Peyer's patch (tissue), 4 donors: Measurements from ENCODE around the gene HYKK. TPM values are rescaled to one million over a fixed set of nuclear protein-coding genes. Genes with fewer than 3 reads are reported as not detected.

Source experiments
- DNase-seq, 3 donors: peaks; one replicate each; pipeline ENCODE4 v3.0.0-alpha.2; 2017 to 2019
- H3K27ac ChIP-seq, 4 donors: fragments of 200-600 bp; sonication (generic); one replicate each; pipeline ENCODE4 v1.5.1; 2016 to 2019
- H3K27me3 ChIP-seq, 2 donors: fragments of 200-600 bp; sonication (generic); one replicate each; pipeline ENCODE4 v1.5.1; 2019
- H3K36me3 ChIP-seq, 3 donors: fragments of 200-600 bp; sonication (generic); one replicate each; pipeline ENCODE4 v1.5.1; 2016 to 2019
- H3K4me1 ChIP-seq, 4 donors: fragments of 200-600 bp; sonication (generic); one replicate each; pipeline ENCODE4 v1.5.1; 2016 to 2019
- H3K4me3 ChIP-seq, 4 donors: fragments of 200-600 bp; sonication (generic); 1 replicate in 3 of 4; 2 replicates in 1 of 4; pipeline ENCODE4 v1.5.1; 2016 to 2019; ENCODE audit warnings: mild to moderate bottlenecking in 1 of 4
- H3K9me3 ChIP-seq, 4 donors: fragments of 200-600 bp; sonication (generic); one replicate each; pipeline ENCODE4 v1.5.1; 2016 to 2019; ENCODE audit warnings: mild to moderate bottlenecking in 1 of 4
- POLR2A ChIP-seq, 2 donors: fragments of 450-650 bp; IDR thresholded peaks; one replicate each; pipeline ENCODE4 v1.5.1; 2017; ENCODE audit warnings: antibody characterized with exemption in 2 of 2, mild to moderate bottlenecking in 2 of 2, moderate library complexity in 2 of 2
- total RNA-seq, 4 donors: library from RNA; depleted of rRNA; stranded (reverse); fragments of >200 nt; gene quantifications; one replicate each; pipeline ENCODE4 v1.1.0, GENCODE V29; 2016
- TF ChIP-seq, protein P1 (sequence below), 6 experiments: fragments of 450-650 bp in 4 of 6; fragments of 200-600 bp in 2 of 6; sonication (generic) in 1 of 6; IDR thresholded peaks; one replicate each; pipeline ENCODE4 v1.5.1; 2017 to 2019; ENCODE audit warnings: antibody characterized with exemption in 6 of 6, mild to moderate bottlenecking in 3 of 6, moderate library complexity in 1 of 6

Gene HYKK
- total RNA-seq, 4 donors from 2014 or later = 12.4 to 32.9 (median 26.8) TPM

DNA sequence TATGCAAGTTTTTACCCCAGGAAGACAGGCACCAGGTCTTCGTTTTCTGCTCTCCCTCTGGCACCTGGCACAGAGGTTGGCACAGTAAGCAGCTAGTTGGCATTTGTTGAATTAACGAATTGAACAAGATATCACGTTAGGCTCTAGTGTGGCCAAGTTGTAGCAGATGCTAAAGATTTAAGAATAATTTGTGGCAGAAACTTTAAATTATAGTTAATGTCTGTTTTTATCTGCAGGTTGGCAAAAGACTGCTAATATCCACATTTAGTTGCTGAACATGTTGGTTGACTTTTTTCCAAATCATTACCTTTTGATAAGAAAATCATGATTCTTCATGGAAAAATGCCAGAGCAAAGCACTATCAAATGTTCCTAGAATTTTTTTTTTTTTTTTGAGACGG is 66.0 kb downstream of the HYKK start:
- DNase-seq = no peak
- Histone ChIP-seq H3K4me3 (no peak overlapping the region), H3K36me3 (no peaks in the 10 kb centered on the region), H3K9me3 (no peaks in the 10 kb centered on the region), H3K4me1 (no peaks in the 10 kb centered on the region), H3K27ac (no peak overlapping the region), H3K27me3 (no peaks in the 10 kb centered on the region)
- TF ChIP-seq, protein P1, sequence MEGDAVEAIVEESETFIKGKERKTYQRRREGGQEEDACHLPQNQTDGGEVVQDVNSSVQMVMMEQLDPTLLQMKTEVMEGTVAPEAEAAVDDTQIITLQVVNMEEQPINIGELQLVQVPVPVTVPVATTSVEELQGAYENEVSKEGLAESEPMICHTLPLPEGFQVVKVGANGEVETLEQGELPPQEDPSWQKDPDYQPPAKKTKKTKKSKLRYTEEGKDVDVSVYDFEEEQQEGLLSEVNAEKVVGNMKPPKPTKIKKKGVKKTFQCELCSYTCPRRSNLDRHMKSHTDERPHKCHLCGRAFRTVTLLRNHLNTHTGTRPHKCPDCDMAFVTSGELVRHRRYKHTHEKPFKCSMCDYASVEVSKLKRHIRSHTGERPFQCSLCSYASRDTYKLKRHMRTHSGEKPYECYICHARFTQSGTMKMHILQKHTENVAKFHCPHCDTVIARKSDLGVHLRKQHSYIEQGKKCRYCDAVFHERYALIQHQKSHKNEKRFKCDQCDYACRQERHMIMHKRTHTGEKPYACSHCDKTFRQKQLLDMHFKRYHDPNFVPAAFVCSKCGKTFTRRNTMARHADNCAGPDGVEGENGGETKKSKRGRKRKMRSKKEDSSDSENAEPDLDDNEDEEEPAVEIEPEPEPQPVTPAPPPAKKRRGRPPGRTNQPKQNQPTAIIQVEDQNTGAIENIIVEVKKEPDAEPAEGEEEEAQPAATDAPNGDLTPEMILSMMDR (IDR thresholded peaks at IDR 0.05) = no peak
- no peak for TF ChIP-seq POLR2A (IDR thresholded peaks at IDR 0.05)

DNA sequence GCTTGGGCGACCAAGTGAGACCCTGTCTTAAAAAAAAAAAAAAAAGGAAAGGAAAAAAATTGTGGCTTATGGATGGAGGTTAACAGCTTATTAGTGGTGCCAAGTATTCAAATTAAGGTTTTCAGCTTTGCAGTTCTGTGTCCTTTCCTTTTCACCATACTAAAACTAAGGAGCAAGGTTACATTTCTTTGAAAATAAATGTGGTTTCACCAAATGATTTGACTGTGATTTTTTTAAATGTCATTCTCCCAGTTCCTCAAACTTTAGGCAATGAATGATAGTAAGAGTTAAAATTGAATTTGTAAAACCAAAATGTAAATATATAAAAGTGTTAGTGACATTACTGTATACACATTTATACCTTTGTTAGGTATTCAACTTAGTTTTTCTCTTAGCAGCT is 67.6 kb downstream of the HYKK start:
- no peaks in the 10 kb centered on the region for H3K9me3 ChIP-seq
- H3K27ac ChIP-seq = no peak overlapping the region
- no peak for TF ChIP-seq POLR2A (IDR thresholded peaks at IDR 0.05)
- TF ChIP-seq, protein P1 (IDR thresholded peaks at IDR 0.05) = no peak
- no peaks in the 10 kb centered on the region for H3K27me3 ChIP-seq
- H3K36me3 ChIP-seq = no peaks in the 10 kb centered on the region
- no peaks in the 10 kb centered on the region for H3K4me1 ChIP-seq
- no peak overlapping the region for H3K4me3 ChIP-seq
- no peak for DNase-seq

Other genes with a start within 250 kb of the HYKK start
- gene DNAJA4, start 243.0 kb upstream of the HYKK start, total RNA-seq = 10 to 100 TPM; 25.6 to 48.9 (median 33.5) TPM
- 10 to 100 TPM; 23.7 to 46.2 (median 43.7) TPM for gene SKIC8, start 208.0 kb upstream of the HYKK start, total RNA-seq
- 1 to 10 TPM in 1 of 4 donors, not detected in 3; 2.1 TPM for gene CRABP1, start 167.2 kb upstream of the HYKK start, total RNA-seq
- 100 to 1,000 TPM in 1 of 4 donors, 10 to 100 TPM in 3; 41.9 to 193 (median 56.7) TPM for gene IREB2, start 69.4 kb upstream of the HYKK start, total RNA-seq
- gene PSMA4, start 32.9 kb downstream of the HYKK start, total RNA-seq = 100 to 1,000 TPM in 2 of 4 donors, 10 to 100 TPM in 2; 44.3 to 148 (median 103) TPM
- gene CHRNA5, start 57.9 kb downstream of the HYKK start, total RNA-seq = 1 to 10 TPM in 2 of 4 donors, under 1 TPM in 2; 0.38 to 1.7 (median 0.87) TPM
- gene CHRNA3, start 113.4 kb downstream of the HYKK start, total RNA-seq = 1 to 10 TPM in 3 of 4 donors, not detected in 1; 1.2 to 3.7 (median 2.9) TPM
- not detected for gene CHRNB4, start 133.6 kb downstream of the HYKK start, total RNA-seq